GM21619 (cell line): Measurements from ENCODE around the gene ATP1B3.
"Not testable (repeated sequence)": the region's sequence is repeated elsewhere in the genome, so short reads cannot be mapped to it uniquely, and the experiment has no call there.

ENCODE experiments used
- ATAC-seq: cut with Tn5 transposase; IDR thresholded peaks from one replicate; pipeline ENCODE4 v1.9.1; 2021; ENCODE audit not compliant: unreplicated experiment

ATP1B3 gene

GRCh38 chr3:141941093-141941492 is 64.7 kb downstream of the ATP1B3 start:
- ATAC-seq = no peak

GRCh38 chr3:141942006-141942405 is 65.6 kb downstream of the ATP1B3 start:
- ATAC-seq = no peak

DNA sequence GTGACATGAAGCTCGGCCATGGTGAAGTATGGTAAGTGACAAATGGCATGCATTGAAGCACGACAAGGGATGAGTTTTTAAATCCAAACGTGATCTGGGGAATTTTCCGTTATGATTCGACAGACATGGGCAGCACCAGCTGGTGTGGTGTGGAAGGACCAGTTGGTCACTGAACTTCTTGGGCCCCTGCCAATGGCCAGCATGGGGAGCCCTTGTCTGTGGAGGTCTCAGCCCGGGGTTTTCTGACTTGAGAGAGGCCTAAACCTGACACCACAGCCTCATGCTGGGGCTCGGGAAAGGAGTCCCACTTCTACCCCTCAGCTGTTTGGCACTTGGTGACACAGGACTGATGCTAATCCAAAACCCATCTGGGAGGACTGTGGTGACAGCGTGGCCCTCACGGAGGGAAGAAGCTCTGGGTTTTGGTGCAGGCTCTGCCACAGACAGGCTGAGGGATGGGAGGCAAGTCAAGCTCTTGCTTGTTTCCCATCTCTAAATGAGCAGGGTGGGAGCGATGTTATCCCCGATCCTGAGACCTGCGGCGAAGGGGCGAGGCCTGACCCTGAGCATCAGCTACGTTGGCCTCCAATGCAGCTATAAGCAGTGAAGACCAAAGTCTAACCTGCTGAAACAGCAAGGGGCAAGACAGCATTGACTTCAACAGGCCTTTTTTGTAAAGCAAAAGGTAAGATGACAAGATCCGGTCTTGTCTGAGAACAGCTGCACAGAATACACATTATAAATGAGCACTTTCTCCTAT is 69.5 kb downstream of the ATP1B3 start:
- no peak for ATAC-seq

DNA sequence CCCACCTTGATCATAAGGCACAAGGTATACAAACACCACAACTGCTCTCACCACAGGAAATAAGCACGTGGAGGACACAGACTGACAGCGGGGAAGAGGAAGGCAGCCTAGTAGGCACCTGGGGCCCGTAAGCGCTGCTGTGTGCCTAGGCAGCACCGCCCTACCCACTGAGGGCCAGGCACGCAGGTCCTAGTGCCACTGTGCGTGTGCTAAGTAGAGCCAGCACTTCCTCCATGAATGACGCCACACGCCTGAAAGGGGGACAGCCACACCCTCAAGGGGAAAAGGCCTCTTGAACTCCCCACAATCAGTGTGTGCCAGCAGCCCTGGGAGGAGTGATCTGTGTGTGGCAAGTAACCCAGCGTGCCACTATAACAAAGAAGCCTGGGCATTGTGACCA is 73.0 kb downstream of the ATP1B3 start:
- no peak for ATAC-seq

DNA sequence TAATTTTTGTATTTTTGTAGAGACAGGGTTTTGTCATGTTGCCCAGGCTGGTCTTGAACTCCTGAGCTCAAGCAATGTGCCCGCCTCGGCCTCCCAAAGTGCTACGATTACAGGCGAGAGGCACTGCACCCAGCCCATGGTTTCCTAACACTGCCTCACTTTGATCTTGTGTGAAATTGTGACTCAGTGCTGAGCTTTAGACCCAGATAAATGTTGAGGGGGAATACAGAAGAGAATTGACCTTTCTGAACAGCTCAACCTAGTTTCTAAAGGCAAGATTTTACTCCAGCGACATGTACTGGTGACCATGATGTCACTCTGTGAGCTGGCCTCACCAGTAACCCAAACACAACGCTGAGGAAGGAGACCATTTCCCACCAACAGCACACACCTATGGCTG is 73.5 kb downstream of the ATP1B3 start:
- no peak for ATAC-seq

- ATAC-seq = no peak
Observed at GRCh38 chr3:141950572-141951493, 74.4 kb downstream of the ATP1B3 start.

DNA sequence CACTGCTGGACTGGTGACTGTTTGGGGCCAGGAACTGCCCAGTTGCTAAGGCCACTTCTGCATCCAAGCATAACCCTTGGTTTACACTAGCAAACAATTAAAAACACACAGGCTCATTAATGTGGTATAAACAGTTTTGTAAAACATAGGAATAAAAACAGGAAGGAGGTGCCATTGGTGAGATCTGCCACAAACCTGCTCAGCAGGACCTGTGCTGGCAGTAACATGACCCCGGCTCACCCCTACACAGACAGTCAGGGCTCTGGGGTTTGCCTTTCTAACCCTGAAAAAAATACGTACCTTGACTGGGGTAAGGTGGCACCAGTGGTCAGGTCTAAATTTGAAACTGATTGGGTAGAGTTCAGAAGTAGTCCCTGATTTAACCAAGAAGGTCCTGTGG is 76.2 kb downstream of the ATP1B3 start:
- no peak for ATAC-seq

- no peak for ATAC-seq
Observed at GRCh38 chr3:141955175-141955574, 78.7 kb downstream of the ATP1B3 start.

GRCh38 chr3:141959589-141960554 is 83.4 kb downstream of the ATP1B3 start:
- ATAC-seq = no peak

- ATAC-seq = no peak
Observed at GRCh38 chr3:141960731-141961130, 84.3 kb downstream of the ATP1B3 start.

GRCh38 chr3:141963301-141963700 is 86.9 kb downstream of the ATP1B3 start:
- ATAC-seq = no peak

DNA sequence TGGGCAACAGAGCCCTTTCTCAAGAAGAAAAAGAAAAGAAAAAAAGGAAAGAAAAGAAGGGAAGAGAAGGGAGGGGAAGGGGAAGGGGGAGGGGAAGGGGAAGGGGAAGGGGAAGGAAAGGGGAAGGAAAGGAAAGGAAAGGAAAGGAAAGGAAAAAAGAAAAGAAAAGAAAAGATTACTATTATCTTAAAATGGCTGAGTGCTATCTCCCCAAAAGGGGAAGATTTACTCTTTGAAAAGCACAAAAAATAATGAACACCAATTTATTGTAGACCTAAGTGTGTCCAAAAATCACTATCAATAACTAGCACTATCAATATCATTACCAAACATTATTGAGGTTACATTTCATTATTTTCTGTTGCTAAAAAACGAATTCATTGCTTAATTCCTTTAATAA is 89.0 kb downstream of the ATP1B3 start:
- ATAC-seq = no peak

DNA sequence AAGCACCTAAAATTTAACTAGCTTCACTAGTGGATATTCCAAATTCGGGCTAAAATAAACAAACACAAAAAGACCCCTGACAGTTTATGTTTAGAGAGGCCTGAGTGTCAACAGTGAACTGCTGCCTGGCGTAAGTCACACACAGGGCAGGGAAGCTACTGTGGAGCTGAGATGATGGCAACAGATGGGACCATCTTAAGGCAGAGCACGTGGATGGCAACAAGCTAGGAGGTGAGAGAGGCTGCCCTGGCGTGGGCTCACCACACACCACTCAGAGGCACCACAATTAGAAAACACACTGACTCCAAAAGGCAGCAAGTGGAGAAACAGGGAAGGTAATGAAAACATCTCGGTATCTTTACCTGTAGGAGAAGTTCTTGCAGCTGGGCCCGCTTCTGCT is 93.3 kb downstream of the ATP1B3 start:
- no peak for ATAC-seq

GRCh38 chr3:141971571-141971970 is 95.1 kb downstream of the ATP1B3 start:
- no peak for ATAC-seq

GRCh38 chr3:141972399-141972798 is 96.0 kb downstream of the ATP1B3 start:
- no peak for ATAC-seq

DNA sequence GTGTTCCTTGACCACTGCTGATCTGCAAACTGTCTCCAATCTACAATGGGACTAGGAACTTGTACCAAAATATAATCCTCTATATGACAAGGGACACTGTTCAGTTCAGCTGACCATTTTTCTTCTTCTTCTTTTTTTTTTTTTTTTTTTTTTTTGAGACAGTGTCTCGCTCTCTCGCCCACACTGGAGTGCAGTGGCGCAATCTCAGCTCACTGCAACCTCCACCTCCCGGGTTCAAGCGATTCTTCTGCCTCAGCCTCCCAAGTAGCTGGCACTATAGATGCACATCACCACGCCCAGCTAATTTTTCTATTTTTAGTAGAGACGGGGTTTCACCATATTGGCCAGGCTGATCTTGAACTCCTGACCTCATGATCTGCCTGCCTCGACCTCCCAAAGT is 98.3 kb downstream of the ATP1B3 start:
- ATAC-seq = not testable (repeated sequence)
